Measurements from ENCODE around the gene P4HB.

Gene P4HB

GRCh38 chr17:81824595-81824994, 35.7 kb downstream of the P4HB start:
- DNase-seq, result no peak

- DNase-seq, result no peak
Observed at GRCh38 chr17:81823820-81824550, 36.4 kb downstream of the P4HB start.

GRCh38 chr17:81822996-81823819, 37.1 kb downstream of the P4HB start:
- DNase-seq, result no peak

GRCh38 chr17:81822312-81822637, 38.1 kb downstream of the P4HB start:
- no peak for DNase-seq

GRCh38 chr17:81821603-81822311, 38.6 kb downstream of the P4HB start:
- no peak for DNase-seq

- no peak for DNase-seq
Observed at GRCh38 chr17:81821147-81821546, 39.2 kb downstream of the P4HB start.

- no peak for DNase-seq
Observed at GRCh38 chr17:81819708-81820107, 40.6 kb downstream of the P4HB start.

GRCh38 chr17:81817758-81818147, 42.6 kb downstream of the P4HB start:
- DNase-seq, result no peak

- no peak for DNase-seq
Observed at GRCh38 chr17:81815646-81815986, 44.7 kb downstream of the P4HB start.

GRCh38 chr17:81814748-81815645, 45.3 kb downstream of the P4HB start:
- no peak for DNase-seq

- DNase-seq, result no peak
Observed at GRCh38 chr17:81813861-81814683, 46.3 kb downstream of the P4HB start.

- DNase-seq, result no peak
Observed at GRCh38 chr17:81813371-81813684, 47.0 kb downstream of the P4HB start.

- no peak for DNase-seq
Observed at GRCh38 chr17:81812571-81813370, 47.6 kb downstream of the P4HB start.

GRCh38 chr17:81811705-81812570, 48.4 kb downstream of the P4HB start:
- DNase-seq, result no peak

- no peak for DNase-seq
Observed at GRCh38 chr17:81810892-81811704, 49.2 kb downstream of the P4HB start.

- no peak for DNase-seq
Observed at GRCh38 chr17:81810476-81810875, 49.9 kb downstream of the P4HB start.

GRCh38 chr17:81809556-81809998, 50.8 kb downstream of the P4HB start:
- no peak for DNase-seq

- no peak for DNase-seq
Observed at GRCh38 chr17:81808778-81809555, 51.4 kb downstream of the P4HB start.
